HCT116 (cell line): ENCODE measurements around the gene C14orf93. TPM values are rescaled to one million over a fixed set of nuclear protein-coding genes. Genes with fewer than 3 reads are reported as not detected.

Experiments
- ATAC-seq: fragments of 200-7000 bp; cut with Tn5 transposase; 2 replicates; pipeline ENCODE4 v1.9.1; 2020; ENCODE audit warnings: mild to moderate bottlenecking, moderate library complexity
- BruUV-seq: library from RNA; stranded (reverse); fragments of 400-500 nt; replicated peaks from 2 replicates; lab custom pipeline; 2021; lab: Mats Ljungman, UMichigan
- CTCF ChIA-PET: fragments of 300-600 bp; sonication (Branson Sonifier 250); formaldehyde crosslinking; loops from one replicate; lab custom pipeline; 2021; ENCODE audit warnings: antibody characterized with exemption; lab: Charles Lee
- POLR2A ChIA-PET: fragments of 300-600, 350-600 bp; sonication (Branson Sonifier 250); formaldehyde crosslinking; loops from one replicate; lab custom pipeline; 2021; ENCODE audit warnings: antibody characterized with exemption; lab: Charles Lee
- RAD21 ChIA-PET, 2 experiments: fragments of 300-600 bp; sonication (Branson Sonifier 250); formaldehyde crosslinking; loops; one replicate each; lab custom pipeline; 2023; ENCODE audit warnings: low total read pairs in 2 of 2; ENCODE audit not compliant: uncharacterized antibody in 2 of 2, unreplicated experiment in 2 of 2, low non-redundant PET in 1 of 2; lab: Charles Lee
- DNase-seq: peaks from one replicate; pipeline ENCODE4 v3.0.0-alpha.2; 2010; ENCODE audit warnings: low read depth, low spot score
- H2AFZ ChIP-seq: fragments of 200-600 bp; shearing (Covaris generic), sonication (generic); 2 replicates; pipeline ENCODE4 v1.6.1; 2017; ENCODE audit warnings: low read depth, mixed run types, mixed read lengths, antibody characterized with exemption, low read length; ENCODE audit not compliant: poor library complexity, severe bottlenecking
- H3K27ac ChIP-seq: 2 replicates; pipeline ENCODE4 v1.5.1; 2012; ENCODE audit warnings: low read depth, low read length
- H3K27me3 ChIP-seq: fragments of 200-600 bp; sonication (generic); 2 replicates; pipeline ENCODE4 v1.6.1; 2016; ENCODE audit warnings: mixed run types, low read length, mixed read lengths; ENCODE audit not compliant: insufficient read depth
- H3K36me3 ChIP-seq, 2 experiments: fragments of 200-500 bp in 1 of 2; fragments of 200-600 bp in 1 of 2; sonication (Bioruptor generic) in 1 of 2; sonication (generic) in 1 of 2; 2 replicates each; pipeline versions ENCODE4 v1.5.1 to v1.6.1; 2014 to 2016; ENCODE audit warnings: low read length in 2 of 2, inconsistent platforms in 1 of 2, mixed read lengths in 1 of 2, mixed run types in 1 of 2; ENCODE audit not compliant: insufficient read depth in 2 of 2, control insufficient read depth in 1 of 2
- H3K4me1 ChIP-seq, 2 experiments: fragments of 200-600 bp in 1 of 2; sonication (generic) in 1 of 2; 2 replicates each; pipeline versions ENCODE4 v1.5.1 to v1.6.1; 2012 to 2017; ENCODE audit warnings: low read length in 2 of 2, inconsistent platforms in 1 of 2, mild to moderate bottlenecking in 1 of 2, mixed read lengths in 1 of 2, mixed run types in 1 of 2, moderate library complexity in 1 of 2; ENCODE audit not compliant: insufficient read depth in 2 of 2, control insufficient read depth in 1 of 2
- H3K4me2 ChIP-seq: fragments of 200-600 bp; sonication (generic); 2 replicates; pipeline ENCODE4 v1.6.1; 2017; ENCODE audit warnings: mixed run types, low read length, mixed read lengths
- H3K4me3 ChIP-seq, 2 experiments: fragments of 200-600 bp in 1 of 2; sonication (generic) in 1 of 2; replicated peaks in 1 of 2; 2 replicates each; pipeline ENCODE4 v1.5.1; 2011 to 2016; ENCODE audit warnings: low read length in 2 of 2, control low read depth in 1 of 2, low read depth in 1 of 2, mild to moderate bottlenecking in 1 of 2, mixed read lengths in 1 of 2, mixed run types in 1 of 2
- H3K79me2 ChIP-seq: fragments of 200-600 bp; sonication (generic); 2 replicates; pipeline ENCODE4 v1.6.1; 2017; ENCODE audit warnings: mild to moderate bottlenecking, mixed run types, low read length, moderate library complexity, mixed read lengths; ENCODE audit not compliant: insufficient read depth
- H3K9ac ChIP-seq: fragments of 200-600 bp; sonication (generic); 2 replicates; pipeline ENCODE4 v1.6.1; 2016; ENCODE audit warnings: low read length, mixed read lengths
- H3K9me2 ChIP-seq: fragments of 200-600 bp; sonication (generic), shearing (Covaris generic); 2 replicates; pipeline ENCODE4 v1.6.1; 2017; ENCODE audit warnings: mixed run types, mild to moderate bottlenecking, moderate library complexity; ENCODE audit not compliant: insufficient read depth
- H3K9me3 ChIP-seq, 2 experiments: fragments of 200-500 bp in 1 of 2; fragments of 200-600 bp in 1 of 2; sonication (Bioruptor generic) in 1 of 2; sonication (generic) in 1 of 2; 2 replicates each; pipeline ENCODE4 v1.6.1; 2014 to 2017; ENCODE audit warnings: low read length in 2 of 2, mixed read lengths in 2 of 2, inconsistent platforms in 1 of 2, low read depth in 1 of 2, mild to moderate bottlenecking in 1 of 2, mixed run types in 1 of 2, moderate library complexity in 1 of 2; ENCODE audit not compliant: control insufficient read depth in 1 of 2, insufficient read depth in 1 of 2
- H4K20me1 ChIP-seq: fragments of 200-600 bp; sonication (generic), shearing (Covaris generic); 2 replicates; pipeline ENCODE4 v1.6.1; 2017; ENCODE audit warnings: mixed run types, mild to moderate bottlenecking, moderate library complexity; ENCODE audit not compliant: insufficient read depth
- EGR1 ChIP-seq: IDR thresholded peaks from 2 replicates; pipeline ENCODE4 v1.6.1; 2012; ENCODE audit warnings: low read depth
- EZH2phosphoT487 ChIP-seq: fragments of 200-600 bp; IDR thresholded peaks from 2 replicates; pipeline ENCODE4 v1.6.1; 2018; ENCODE audit warnings: antibody characterized with exemption, borderline replicate concordance
- JUND ChIP-seq: IDR thresholded peaks from 2 replicates; pipeline ENCODE4 v1.6.1; 2012
- SIN3A ChIP-seq: IDR thresholded peaks from 2 replicates; pipeline ENCODE4 v1.6.1; 2012; ENCODE audit warnings: low read depth
- SP1 ChIP-seq: IDR thresholded peaks from 2 replicates; pipeline ENCODE4 v1.6.1; 2012; ENCODE audit warnings: low read depth
- SRF ChIP-seq: IDR thresholded peaks from 2 replicates; pipeline ENCODE4 v1.6.1; 2012; ENCODE audit warnings: low read depth
- TCF7L2 ChIP-seq: IDR thresholded peaks from 2 replicates; pipeline ENCODE4 v1.7.0; 2011; ENCODE audit warnings: borderline replicate concordance, inconsistent platforms; ENCODE audit not compliant: insufficient read depth, insufficient read length; ENCODE audit errors: extremely low read depth
- intact Hi-C: fragments of 100-400 bp; cut with micrococcal nuclease; formaldehyde crosslinking; loops from 2 replicates; pipeline ENCODE4 v1.10.0; 2022
- total RNA-seq: library from RNA; stranded (reverse); gene quantifications from one replicate; pipeline ENCODE4 v1.2.1, GENCODE V29; 2021; ENCODE audit not compliant: unreplicated experiment
- TF ChIP-seq, protein P1 (sequence below), 3 experiments: fragments of 200-600 bp in 1 of 3; sonication (generic) in 1 of 3; IDR thresholded peaks in 2 of 3; conservative IDR thresholded peaks in 1 of 3; 2 replicates each; pipeline ENCODE4 v1.5.1; 2012 to 2017; ENCODE audit warnings: low read depth in 2 of 3, low read length in 2 of 3, antibody characterized with exemption in 1 of 3, borderline replicate concordance in 1 of 3, control low read depth in 1 of 3, mild to moderate bottlenecking in 1 of 3, mixed read lengths in 1 of 3, mixed run types in 1 of 3, moderate library complexity in 1 of 3; ENCODE audit not compliant: insufficient read depth in 1 of 3
- TF ChIP-seq, protein P2 (sequence below): IDR thresholded peaks from 2 replicates; pipeline ENCODE4 v1.6.1; 2011; ENCODE audit warnings: mild to moderate bottlenecking, low read length, moderate library complexity; ENCODE audit not compliant: insufficient replicate concordance; ENCODE audit errors: extremely low read depth
- TF ChIP-seq, protein P3 (sequence below): IDR thresholded peaks from 2 replicates; pipeline ENCODE4 v1.6.1; 2012; ENCODE audit warnings: low read depth

The C14orf93 gene
- total RNA-seq, 1 experiment from 2014 or later: 13.7 TPM

- TF ChIP-seq, protein P1, sequence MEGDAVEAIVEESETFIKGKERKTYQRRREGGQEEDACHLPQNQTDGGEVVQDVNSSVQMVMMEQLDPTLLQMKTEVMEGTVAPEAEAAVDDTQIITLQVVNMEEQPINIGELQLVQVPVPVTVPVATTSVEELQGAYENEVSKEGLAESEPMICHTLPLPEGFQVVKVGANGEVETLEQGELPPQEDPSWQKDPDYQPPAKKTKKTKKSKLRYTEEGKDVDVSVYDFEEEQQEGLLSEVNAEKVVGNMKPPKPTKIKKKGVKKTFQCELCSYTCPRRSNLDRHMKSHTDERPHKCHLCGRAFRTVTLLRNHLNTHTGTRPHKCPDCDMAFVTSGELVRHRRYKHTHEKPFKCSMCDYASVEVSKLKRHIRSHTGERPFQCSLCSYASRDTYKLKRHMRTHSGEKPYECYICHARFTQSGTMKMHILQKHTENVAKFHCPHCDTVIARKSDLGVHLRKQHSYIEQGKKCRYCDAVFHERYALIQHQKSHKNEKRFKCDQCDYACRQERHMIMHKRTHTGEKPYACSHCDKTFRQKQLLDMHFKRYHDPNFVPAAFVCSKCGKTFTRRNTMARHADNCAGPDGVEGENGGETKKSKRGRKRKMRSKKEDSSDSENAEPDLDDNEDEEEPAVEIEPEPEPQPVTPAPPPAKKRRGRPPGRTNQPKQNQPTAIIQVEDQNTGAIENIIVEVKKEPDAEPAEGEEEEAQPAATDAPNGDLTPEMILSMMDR (IDR thresholded peaks at IDR 0.05 in 2 of 3, conservative IDR thresholded peaks at IDR 0.05 in 1 of 3; ENCODE audit: borderline replicate concordance in 1 of 3, insufficient read depth in 1 of 3, low read depth in 2 of 3, low read length in 2 of 3): no peak
- no peak for TF ChIP-seq SRF
- TF ChIP-seq, protein P2, sequence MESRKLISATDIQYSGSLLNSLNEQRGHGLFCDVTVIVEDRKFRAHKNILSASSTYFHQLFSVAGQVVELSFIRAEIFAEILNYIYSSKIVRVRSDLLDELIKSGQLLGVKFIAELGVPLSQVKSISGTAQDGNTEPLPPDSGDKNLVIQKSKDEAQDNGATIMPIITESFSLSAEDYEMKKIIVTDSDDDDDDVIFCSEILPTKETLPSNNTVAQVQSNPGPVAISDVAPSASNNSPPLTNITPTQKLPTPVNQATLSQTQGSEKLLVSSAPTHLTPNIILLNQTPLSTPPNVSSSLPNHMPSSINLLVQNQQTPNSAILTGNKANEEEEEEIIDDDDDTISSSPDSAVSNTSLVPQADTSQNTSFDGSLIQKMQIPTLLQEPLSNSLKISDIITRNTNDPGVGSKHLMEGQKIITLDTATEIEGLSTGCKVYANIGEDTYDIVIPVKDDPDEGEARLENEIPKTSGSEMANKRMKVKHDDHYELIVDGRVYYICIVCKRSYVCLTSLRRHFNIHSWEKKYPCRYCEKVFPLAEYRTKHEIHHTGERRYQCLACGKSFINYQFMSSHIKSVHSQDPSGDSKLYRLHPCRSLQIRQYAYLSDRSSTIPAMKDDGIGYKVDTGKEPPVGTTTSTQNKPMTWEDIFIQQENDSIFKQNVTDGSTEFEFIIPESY: no peak
- no peak for TF ChIP-seq EZH2phosphoT487
Observed at GRCh38 chr14:22976620-22977433, 33.1 kb downstream of the C14orf93 start (continued).

DNA sequence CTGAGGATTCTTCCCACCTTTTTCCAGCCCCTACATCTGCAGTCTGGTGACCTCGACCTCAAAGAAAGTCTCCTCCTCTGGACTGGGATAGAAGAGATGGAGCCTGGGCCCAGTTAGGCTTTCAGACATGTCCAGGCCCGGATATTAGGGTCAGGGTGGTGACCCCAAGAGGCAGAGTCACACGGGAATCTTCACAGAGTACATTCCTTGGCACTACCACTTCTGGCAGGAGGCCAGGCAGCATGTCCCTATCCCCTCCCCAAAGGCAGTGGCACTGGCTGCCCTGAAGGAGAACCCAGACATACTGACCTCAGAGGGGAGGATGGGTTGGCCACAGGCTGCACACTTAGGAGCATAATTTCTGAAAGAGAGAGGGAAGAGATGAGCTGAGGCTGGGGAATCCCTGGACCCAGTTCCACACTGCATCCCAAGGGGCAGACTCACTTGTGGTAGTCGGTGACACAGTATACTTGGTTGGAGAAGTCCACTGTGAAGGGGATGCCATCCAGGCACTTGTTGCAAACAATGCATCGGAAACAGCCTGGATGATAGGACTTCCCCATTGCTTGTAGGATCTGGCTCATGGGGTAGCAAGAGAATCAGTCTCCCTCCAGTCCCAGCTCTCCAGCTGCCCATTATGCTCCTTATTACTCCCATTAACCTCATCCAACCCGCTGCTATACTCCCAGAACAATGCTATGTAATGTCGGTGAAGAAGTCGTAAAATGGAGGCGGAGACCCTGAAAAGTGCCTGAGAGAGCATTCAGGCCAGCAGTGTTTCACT, 35.2 kb downstream of the C14orf93 start:
- no peak overlapping the region for H3K4me3 ChIP-seq
- intact Hi-C loops: no loop called here
- ATAC-seq (no peak), DNase-seq (no peak)
- RAD21 ChIA-PET: no interaction called here
- peaks cover 49 to 52% of the 10 kb centered on the region in 2 experiments for H3K4me1 ChIP-seq
- peak overlapping the region; percentile 36 for H3K27ac ChIP-seq
- no peak overlapping the region for H2AFZ ChIP-seq
- no peaks in the 10 kb centered on the region for H3K27me3 ChIP-seq
- no peak overlapping the region for H3K9ac ChIP-seq
- no peak overlapping the region for H3K4me2 ChIP-seq
- POLR2A ChIA-PET: no interaction called here
- no peaks in the 10 kb centered on the region for H3K9me2 ChIP-seq
- CTCF ChIA-PET: interaction anchor here (0.8 to 2.3 kb wide), 3 partner anchors 18 to 83 kb away, joined by 3 to 6 read pairs (median 6); partner anchors contain the start of gene HAUS4
- H4K20me1 ChIP-seq: no peaks in the 10 kb centered on the region
- H3K79me2 ChIP-seq: peaks cover 27% of the 10 kb centered on the region
- no peaks in the 10 kb centered on the region for H3K9me3 ChIP-seq
- no TSS peak for BruUV-seq
- H3K36me3 ChIP-seq: peaks cover 2 to 35% of the 10 kb centered on the region in 2 experiments; a peak in 2 of 4 replicates
- no peak for TF ChIP-seq TCF7L2
- no peak for TF ChIP-seq SRF
- TF ChIP-seq JUND: no peak
- no peak for TF ChIP-seq SP1
- no peak for TF ChIP-seq SIN3A
- TF ChIP-seq, protein P2: no peak
- TF ChIP-seq, protein P3, sequence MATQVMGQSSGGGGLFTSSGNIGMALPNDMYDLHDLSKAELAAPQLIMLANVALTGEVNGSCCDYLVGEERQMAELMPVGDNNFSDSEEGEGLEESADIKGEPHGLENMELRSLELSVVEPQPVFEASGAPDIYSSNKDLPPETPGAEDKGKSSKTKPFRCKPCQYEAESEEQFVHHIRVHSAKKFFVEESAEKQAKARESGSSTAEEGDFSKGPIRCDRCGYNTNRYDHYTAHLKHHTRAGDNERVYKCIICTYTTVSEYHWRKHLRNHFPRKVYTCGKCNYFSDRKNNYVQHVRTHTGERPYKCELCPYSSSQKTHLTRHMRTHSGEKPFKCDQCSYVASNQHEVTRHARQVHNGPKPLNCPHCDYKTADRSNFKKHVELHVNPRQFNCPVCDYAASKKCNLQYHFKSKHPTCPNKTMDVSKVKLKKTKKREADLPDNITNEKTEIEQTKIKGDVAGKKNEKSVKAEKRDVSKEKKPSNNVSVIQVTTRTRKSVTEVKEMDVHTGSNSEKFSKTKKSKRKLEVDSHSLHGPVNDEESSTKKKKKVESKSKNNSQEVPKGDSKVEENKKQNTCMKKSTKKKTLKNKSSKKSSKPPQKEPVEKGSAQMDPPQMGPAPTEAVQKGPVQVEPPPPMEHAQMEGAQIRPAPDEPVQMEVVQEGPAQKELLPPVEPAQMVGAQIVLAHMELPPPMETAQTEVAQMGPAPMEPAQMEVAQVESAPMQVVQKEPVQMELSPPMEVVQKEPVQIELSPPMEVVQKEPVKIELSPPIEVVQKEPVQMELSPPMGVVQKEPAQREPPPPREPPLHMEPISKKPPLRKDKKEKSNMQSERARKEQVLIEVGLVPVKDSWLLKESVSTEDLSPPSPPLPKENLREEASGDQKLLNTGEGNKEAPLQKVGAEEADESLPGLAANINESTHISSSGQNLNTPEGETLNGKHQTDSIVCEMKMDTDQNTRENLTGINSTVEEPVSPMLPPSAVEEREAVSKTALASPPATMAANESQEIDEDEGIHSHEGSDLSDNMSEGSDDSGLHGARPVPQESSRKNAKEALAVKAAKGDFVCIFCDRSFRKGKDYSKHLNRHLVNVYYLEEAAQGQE: no peak
- no peak for TF ChIP-seq EGR1
